HK-2 (cell line): ENCODE measurements around the gene BCL10.
"Not testable (repeated sequence)": the region's sequence is repeated elsewhere in the genome, so short reads cannot be mapped to it uniquely, and the experiment has no call there.

Experiments
- DNase-seq: peaks from one replicate; pipeline ENCODE4 v3.0.0-alpha.2; 2018; ENCODE audit not compliant: unreplicated experiment

The BCL10 gene

DNA sequence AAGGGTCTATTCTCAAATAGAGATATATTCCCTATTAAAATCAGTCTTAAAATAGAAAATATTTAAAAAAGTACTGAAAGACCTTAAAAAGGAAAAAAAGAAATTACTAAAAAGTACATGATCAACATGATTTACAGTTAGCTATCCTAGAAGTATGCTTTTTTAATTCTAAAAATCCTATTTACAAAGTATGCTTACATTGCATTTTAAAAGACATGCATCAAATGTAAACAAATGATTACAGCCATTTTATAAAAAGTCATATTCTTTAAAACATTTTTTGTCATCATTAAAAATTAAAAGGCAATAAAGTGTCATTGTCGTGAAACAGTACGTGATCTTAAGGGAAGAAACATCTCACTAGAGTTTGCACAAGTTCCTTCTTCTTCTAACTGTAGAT is 9.1 kb downstream of the BCL10 start:
- no peak for DNase-seq

GRCh38 chr1:85264150-85264549 is 12.3 kb downstream of the BCL10 start:
- DNase-seq = no peak

DNA sequence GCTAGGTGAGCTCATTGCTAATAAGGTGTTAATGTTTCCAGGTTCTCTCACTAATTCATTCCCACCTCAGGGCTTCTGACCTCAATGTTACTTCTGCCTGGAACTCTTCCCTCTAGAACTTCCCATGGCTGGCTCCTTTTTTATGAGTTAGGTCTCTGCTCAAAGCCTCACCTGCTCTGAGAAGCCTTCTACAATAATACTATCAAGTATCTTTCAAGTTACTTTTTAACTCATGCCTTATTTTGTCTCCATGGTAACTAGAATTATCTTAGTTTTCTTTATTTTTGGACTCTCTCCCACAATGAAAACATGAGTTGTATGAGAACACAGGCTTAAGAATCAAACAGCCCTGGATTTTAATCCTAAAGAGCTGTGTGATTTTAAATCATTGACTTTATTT is 13.4 kb downstream of the BCL10 start:
- DNase-seq = no peak

DNA sequence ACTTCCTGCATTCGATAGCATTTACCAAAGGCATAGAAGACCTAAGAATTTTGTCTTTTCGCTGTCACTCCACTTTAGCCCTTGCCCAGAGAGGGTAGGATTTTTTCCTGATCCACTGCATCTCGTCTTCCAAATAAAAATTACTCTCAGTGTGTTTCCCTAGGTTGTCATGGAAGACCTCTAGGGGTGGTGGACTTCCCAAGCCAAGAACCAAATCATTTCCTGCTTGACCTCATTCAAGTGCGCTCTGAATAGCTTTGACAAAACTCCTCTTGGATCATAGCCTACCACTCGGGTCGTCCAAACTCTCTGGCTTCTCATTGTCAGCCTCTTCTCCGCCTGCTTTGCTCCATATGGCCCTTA is 16.5 kb downstream of the BCL10 start:
- no peak for DNase-seq

- peak; percentile 95 for DNase-seq
These were observed 17.1 kb downstream of the BCL10 start, which contains the start of gene C1orf52 for GRCh38 chr1:85259118-85259911. TSS of gene C1orf52 (minus strand) at chr1:85259662. CDS start at chr1:85259633, 29 bp downstream.

DNA sequence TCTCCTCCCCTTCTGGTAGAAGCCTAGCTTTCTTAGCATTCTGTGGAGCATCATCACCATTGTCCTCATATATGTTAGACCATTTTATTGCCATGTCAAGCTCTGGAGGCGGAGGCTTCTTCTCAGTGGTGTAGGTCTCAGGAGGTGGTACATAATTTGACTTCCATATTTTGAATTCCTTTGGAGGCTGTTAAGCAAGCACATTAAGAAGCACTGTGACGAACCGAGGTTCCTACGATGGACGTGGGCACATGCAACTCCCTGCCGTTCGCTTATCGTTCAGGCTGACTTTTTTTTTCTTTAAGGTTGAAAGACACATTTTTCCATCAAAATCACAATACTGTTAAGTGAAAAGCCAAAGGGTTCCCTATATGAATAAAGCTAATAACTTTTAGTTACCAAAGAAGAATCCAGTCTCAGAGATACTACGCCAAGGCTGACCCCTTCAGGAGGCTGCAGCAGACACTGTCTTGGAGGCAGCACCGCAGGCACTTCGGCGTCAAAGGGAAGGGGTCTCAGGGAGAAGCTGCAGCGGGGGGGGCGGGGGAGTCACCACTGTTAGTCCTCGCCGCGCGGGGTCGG is 17.8 kb downstream of the BCL10 start:
- DNase-seq = no peak

DNA sequence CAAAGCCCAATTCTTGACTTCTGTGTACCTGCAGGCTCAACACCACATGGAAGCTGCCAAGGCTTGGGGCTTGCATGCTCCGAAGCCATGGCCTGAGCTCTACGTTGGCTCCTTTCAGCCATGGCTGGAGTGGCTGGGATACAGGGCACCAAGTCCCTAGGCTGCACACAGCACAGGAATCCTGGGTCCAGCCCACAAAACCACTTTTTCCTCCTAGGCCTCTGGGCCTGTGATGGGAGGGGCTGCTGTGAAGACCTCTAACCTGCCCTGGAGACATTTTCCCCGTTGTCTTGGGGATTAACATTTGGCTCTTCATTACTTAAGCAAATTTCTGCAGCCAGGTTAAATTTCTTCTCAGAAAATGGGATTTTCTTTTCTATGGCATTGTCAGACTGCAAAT is 27.4 kb downstream of the BCL10 start:
- not testable (repeated sequence) for DNase-seq

DNA sequence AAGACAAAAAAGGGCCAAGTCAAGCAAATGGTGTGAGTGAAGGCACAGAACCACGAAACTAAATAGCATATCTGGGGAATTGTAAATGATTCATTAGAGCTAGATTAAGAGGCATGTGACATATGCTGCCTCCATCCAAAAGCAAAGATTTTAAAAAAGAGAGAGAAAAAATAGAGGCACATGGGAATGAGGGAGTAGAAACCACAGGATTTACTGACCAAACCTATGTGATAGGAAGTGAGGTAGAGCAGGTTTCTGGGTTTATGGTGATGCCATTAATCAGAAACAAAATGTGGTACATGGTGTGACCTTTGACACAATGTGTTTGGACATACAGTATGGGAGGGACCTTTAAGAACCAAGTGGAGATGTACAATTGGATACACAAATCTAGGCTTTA is 30.5 kb downstream of the BCL10 start:
- no peak for DNase-seq

GRCh38 chr1:85245456-85245855 is 31.0 kb downstream of the BCL10 start:
- DNase-seq = no peak

DNA sequence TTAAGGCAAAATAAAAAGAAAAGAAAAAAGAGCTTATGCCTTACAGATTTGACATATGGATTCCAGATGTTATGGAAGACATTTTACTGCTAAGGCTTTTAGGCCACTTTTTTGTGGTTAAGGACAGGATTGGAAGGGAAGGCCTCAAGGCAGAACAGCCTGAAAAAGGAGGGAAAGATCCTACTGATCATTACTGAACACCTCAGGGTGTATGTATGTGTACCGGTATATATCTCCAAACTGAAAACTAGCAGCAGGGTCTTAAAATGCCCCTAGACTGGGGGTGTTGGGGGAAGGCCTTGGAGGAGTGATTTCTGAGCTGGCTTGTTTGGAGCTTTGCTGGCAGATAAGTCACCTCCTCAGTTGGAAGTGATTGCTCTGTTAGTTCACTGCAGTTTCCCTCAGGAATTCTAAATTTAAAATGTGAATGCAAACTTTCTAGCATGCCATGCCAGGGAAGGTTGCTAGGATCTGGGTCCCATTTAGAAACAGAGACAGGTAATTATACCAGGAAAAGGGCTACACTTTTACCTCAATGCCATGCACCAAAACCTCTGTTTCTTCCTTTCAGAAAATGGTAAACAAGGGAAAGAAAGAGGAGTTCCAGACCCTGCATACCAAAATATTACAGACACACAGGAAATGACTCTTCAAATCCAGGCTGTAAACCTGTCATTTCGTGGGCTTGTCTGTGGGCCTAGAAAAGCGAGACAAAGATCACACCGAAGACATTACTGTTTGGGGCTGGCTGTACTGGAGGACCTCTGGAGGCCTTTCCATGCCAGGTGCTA is 32.0 kb downstream of the BCL10 start:
- DNase-seq = no peak

DNA sequence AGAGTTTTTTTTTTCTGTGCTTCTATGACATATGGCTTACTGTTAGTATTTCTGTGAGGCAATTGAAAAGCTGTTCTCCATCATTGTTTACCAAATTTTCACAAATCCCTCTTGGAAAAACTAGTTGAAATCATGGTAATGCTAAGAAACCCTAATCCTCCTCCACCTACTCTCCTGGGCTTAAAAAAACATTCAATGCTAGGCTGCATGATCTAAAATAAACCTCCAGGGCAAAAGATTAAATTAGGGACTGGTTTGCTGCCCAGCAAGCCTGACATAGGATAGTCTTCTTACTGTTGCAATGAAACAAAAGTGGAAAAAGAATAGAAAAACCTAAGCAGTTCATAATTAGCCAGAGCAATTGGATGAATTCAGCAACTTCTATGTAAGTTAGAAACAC is 33.1 kb downstream of the BCL10 start:
- no peak for DNase-seq

DNA sequence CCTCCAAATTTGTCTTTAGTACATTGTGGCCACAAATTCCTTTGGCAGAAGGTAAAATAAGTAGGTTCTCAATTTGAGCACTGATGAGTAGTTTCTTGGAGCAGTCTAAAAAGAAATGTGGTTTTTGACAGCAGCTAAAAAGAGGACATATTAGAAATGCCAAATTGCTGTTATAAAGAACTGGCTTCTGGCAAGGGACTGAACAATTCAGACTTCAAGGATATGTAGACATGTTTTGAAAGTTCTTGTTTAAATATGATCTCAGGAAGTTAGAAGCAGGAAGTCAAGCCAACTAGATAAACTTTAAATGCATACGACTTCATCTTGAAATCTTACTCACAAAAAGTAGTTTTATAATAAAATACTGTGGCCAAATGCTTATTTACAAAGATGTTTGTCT is 35.8 kb downstream of the BCL10 start:
- no peak for DNase-seq

DNA sequence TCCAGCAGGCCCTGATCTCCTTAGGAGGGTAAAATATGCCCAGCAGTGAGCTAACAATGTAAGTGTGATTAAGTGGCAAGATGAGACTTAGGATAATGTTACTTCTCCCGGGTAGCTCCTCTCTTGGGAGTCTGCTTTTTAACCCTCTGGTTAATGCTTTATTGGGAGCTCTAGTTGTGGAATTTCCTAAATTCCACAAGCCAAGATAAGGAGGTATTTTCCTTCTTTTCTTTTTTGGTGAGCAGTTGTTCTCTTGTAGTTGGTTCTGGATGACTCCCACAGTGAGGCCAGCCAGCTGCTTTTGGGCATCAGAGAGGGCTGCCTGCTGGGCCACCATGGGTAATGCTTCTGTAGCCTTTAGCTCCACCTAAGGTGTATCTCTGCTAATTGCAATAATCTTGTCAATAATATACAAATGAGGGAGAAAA is 36.2 kb downstream of the BCL10 start:
- DNase-seq = no peak

DNA sequence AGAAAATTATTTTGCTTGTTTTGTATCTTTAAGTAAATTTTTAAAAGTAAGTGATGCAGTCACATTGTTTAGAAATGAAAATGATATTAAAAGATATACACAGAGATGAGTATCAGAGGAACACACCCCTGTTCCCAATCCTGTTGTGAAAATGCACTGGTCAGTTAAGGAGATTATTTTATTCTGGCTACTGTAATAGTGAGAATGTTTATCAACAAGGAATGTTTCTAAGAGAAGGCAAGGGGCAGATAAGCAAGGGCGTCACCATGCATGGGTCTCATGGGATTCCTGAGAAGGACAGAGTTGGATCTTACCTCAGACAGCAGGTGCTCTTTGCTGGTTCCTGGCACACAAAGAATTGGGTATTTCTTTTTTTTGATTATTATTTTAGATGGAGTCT is 38.8 kb downstream of the BCL10 start:
- no peak for DNase-seq

DNA sequence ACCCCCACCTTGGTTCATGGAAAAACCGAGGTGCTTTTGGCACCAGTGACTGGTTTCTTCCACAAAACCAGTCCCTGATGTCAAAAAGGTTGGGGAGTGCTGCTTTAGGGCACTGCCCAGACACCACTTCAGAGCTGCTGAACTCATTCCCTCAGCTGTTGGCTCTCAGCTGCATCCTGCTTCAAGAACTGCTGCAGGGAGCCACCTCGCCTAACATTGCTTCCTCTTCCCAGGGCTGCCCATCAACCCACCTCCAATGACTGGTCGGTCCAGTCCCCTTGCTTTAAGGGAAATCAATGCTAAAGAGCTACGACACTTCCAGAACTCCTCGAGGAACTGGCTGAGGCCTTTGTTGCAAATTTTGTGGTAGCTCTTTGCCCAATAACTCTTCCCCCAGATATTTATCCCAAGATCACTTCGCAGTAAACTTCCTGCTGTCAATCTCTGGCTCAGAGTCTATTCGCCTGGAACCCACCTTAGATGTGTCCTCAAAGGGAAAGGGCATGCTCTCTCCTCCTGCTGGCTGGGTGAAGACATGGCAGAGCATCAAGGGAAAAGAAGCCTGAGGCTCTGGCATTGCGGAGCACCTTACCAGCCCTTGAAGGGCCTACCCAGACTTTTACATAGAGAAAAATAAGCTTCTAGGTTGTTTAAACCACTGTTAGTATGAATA is 46.0 kb downstream of the BCL10 start:
- DNase-seq = no peak

DNA sequence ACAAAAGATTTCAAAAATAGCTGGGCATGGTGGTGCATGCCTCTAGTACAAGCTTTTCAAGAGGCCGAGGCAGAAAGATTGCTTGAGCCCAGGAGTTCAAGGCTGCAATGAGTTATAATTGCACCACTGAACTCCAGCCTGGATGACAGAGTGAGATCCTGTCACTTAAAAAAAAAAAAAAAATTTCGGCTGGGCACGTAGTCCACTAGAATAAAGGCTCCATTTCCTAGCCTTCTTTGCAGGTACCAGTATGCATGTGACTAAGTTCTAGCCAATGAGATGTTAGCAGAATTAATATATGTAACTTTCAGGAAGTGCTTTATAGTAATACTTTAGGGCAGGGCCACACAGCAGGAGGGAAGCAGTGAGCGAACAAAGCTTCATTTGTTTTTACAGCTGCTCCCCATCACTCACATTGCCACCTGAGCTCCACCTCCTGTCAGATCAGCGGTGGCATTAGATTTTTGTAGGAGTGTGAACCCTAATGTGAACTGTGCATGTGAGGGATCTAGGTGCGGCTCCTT is 46.8 kb downstream of the BCL10 start:
- DNase-seq = no peak

DNA sequence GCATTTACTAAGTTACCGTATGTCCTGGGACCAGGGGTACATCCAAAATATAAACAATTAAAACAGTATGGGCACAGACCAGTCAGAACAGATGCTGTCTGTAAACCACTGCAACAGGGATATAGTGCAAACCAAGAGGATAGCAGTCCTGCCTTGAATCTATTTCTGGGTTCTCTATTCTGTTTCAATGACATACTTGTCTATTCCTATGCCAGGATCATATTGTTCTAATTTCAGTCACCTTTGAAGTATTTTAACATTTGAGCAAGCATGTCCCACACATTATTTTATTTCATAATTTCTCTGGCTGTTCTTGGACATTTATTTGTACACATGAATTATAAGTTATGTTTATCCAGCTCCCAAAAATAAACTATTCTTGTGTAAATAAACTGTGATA is 47.5 kb downstream of the BCL10 start:
- DNase-seq = no peak

- DNase-seq = no peak
These were observed 50.6 kb downstream of the BCL10 start for GRCh38 chr1:85225624-85226380.

DNA sequence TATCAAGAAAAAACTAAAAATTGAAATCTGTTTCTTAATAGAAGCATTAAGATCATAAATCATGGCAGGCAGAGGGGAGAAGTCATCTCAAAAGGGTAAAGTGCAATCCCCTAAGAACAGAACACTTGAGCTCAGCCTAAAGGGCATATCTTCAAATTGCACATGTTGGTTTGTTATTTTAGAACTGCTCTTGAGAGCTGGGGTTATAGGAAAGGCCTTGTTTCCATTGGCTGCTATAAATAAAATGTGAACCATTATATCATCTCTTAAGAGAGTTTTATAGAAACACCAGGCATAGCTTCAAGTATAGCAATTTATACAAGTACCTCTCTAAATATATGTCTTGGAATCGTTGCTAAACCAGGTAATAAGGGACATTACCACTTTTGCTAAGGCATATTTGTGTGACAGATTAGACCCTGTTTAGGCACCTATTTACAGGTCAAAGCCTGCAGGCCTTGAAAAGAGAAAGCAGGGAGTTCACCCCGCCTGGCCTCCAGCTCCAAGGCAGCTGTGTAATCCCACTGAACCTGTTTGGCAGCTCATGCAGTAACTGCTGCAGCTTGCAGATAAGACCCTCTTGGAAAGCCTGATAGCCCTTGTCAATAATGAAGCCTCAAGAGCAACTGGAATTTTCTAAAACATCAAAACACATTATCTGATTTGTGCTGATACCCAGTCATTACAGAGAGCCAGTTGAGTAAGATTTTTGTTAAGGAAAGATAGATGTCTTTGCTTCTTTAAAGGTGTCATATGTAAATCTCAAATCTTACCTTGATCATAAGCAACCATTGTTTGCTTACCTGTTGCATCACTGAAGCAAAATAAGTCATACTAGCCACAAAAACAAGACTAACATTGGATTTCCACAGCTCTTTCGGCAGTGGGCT is 51.5 kb downstream of the BCL10 start:
- DNase-seq = no peak

- no peak for DNase-seq
These were observed 52.1 kb downstream of the BCL10 start for GRCh38 chr1:85224295-85224694.
